ENCODE data around the gene LRRC4C. TPM values are rescaled to one million over a fixed set of nuclear protein-coding genes. Genes with fewer than 3 reads are reported as not detected.

LRRC4C gene
- total RNA-seq, 2 donors from 2014 or later: 0.95 to 3.2 TPM

DNA sequence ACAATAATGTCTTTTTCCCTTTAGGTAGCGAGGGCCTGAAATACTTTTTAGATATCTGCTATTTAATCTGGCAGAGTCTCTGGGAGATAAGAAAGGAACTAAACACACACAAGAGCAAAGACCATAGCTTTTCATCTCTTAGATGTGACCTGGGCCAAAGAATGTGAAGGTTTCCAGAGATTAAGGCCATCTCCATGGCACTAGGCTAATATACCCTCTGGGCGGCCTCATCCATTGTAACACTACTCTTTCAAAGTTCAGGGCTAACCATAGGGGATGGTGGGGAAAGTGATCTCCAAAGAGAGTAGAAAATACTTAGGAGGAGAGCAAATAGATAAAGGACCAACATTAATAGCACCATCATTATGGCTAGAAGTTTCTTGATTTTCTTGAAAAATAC is 326.4 kb downstream of the LRRC4C start:
- no peak for TF ChIP-seq CTCF (IDR thresholded peaks at IDR 0.05)
- Histone ChIP-seq H3K27ac (no peak overlapping the region), H3K4me1 (ENCODE audit: control insufficient read depth in 1 of 2, low read depth in 2 of 2) (no peaks in the 10 kb centered on the region), H3K27me3 (replicated peaks; ENCODE audit: insufficient read depth) (no peaks in the 10 kb centered on the region), H3K36me3 (no peaks in the 10 kb centered on the region), H3K9me3 (no peaks in the 10 kb centered on the region), H3K4me3 (no peak overlapping the region)
- ATAC-seq (ENCODE audit: insufficient number of reproducible peaks, low FRiP score, low read depth) (no peak), DNase-seq (ENCODE audit: low spot score) (no peak)

GRCh38 chr11:41121600-41121999 is 337.9 kb downstream of the LRRC4C start:
- H3K4me1 ChIP-seq (ENCODE audit: control insufficient read depth in 1 of 2, low read depth in 2 of 2): no peaks in the 10 kb centered on the region
- no peak for TF ChIP-seq CTCF (IDR thresholded peaks at IDR 0.05)
- no peaks in the 10 kb centered on the region for H3K9me3 ChIP-seq
- H3K36me3 ChIP-seq: no peaks in the 10 kb centered on the region
- H3K27me3 ChIP-seq (replicated peaks; ENCODE audit: insufficient read depth): no peaks in the 10 kb centered on the region
- ATAC-seq (ENCODE audit: insufficient number of reproducible peaks, low FRiP score, low read depth): no peak
- H3K27ac ChIP-seq: no peak overlapping the region
- no peak for DNase-seq (ENCODE audit: low spot score)
- no peak overlapping the region for H3K4me3 ChIP-seq

DNA sequence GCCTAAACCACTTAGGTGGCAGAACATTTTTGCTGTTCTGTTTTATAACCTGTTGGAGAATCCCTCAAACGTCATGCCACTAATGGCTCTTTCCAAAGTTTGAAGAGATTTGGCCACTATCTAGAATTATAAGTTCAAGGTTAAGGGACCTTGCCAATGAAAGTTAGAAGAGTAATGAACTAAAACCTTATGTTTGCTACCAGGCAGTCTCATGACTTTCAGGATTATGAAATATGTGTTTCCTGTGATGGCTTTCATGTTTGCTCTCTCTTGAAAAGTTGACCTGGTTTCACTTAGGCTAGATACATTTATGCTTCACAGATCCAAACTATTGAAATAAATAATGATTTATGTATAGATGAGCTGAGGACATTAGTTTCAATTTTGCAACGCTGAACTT is 340.0 kb downstream of the LRRC4C start:
- no peak overlapping the region for H3K4me3 ChIP-seq
- H3K27me3 ChIP-seq (replicated peaks; ENCODE audit: insufficient read depth): no peaks in the 10 kb centered on the region
- TF ChIP-seq CTCF (IDR thresholded peaks at IDR 0.05): no peak
- H3K9me3 ChIP-seq: no peaks in the 10 kb centered on the region
- no peak for ATAC-seq (ENCODE audit: insufficient number of reproducible peaks, low FRiP score, low read depth)
- H3K27ac ChIP-seq: no peak overlapping the region
- H3K36me3 ChIP-seq: no peaks in the 10 kb centered on the region
- H3K4me1 ChIP-seq (ENCODE audit: control insufficient read depth in 1 of 2, low read depth in 2 of 2): no peaks in the 10 kb centered on the region
- DNase-seq (ENCODE audit: low spot score): no peak

DNA sequence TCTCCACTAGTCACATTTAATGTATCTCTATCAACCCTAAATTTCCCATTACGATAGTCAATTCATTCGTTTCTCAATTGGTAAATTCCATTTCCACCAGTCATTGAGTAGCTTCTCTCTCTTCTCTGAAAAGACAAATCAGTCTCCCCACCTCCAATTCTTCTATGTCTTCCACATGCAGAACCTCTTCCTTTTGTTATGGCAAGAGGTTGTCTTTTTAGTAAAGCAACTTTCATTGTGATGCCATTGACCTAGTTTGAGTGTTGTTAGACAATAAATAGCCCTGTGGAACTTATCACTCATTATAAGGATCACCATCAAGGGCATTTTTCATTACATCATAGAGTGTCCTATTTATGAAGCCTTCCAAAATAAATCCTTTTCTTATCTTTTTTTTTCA is 340.9 kb downstream of the LRRC4C start:
- no peaks in the 10 kb centered on the region for H3K9me3 ChIP-seq
- no peak overlapping the region for H3K4me3 ChIP-seq
- no peaks in the 10 kb centered on the region for H3K27me3 ChIP-seq (replicated peaks; ENCODE audit: insufficient read depth)
- DNase-seq (ENCODE audit: low spot score) (no peak), ATAC-seq (ENCODE audit: insufficient number of reproducible peaks, low FRiP score, low read depth) (no peak)
- H3K4me1 ChIP-seq (ENCODE audit: control insufficient read depth in 1 of 2, low read depth in 2 of 2): no peaks in the 10 kb centered on the region
- TF ChIP-seq CTCF (IDR thresholded peaks at IDR 0.05): no peak
- no peaks in the 10 kb centered on the region for H3K36me3 ChIP-seq
- H3K27ac ChIP-seq: no peak overlapping the region

DNA sequence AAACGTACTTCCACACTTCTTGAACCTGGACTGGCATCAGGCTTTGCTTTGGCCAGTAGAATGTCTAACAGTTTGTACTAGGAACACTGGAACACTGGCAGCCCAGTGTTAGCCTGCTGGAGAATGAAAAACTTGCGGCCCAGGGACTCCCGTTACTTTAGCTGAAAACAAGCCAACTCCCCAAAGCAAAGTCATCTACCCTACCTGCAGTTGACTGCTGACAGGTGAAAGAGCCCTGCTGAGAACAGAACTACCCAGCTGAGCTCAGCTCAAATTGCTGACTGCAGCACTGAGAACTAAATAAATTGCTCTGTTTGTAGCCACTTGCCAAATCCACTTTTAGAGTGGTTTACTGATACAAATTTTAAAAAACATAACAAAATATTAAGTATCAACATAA is 342.5 kb downstream of the LRRC4C start:
- H3K9me3 ChIP-seq: no peaks in the 10 kb centered on the region
- ATAC-seq (ENCODE audit: insufficient number of reproducible peaks, low FRiP score, low read depth): no peak
- no peaks in the 10 kb centered on the region for H3K27me3 ChIP-seq (replicated peaks; ENCODE audit: insufficient read depth)
- H3K27ac ChIP-seq: no peak overlapping the region
- no peak for DNase-seq (ENCODE audit: low spot score)
- no peak for TF ChIP-seq CTCF (IDR thresholded peaks at IDR 0.05)
- no peaks in the 10 kb centered on the region for H3K4me1 ChIP-seq (ENCODE audit: control insufficient read depth in 1 of 2, low read depth in 2 of 2)
- H3K4me3 ChIP-seq: no peak overlapping the region
- H3K36me3 ChIP-seq: no peaks in the 10 kb centered on the region
